IPS-20b (cell line): ENCODE measurements around the gene TLR7.

Experiments
- H3K27ac ChIP-seq: one replicate; pipeline ENCODE4 v1.5.1; 2013; ENCODE audit warnings: low read length
- H3K27me3 ChIP-seq: 2 replicates; pipeline ENCODE4 v1.6.1; 2013; ENCODE audit warnings: mild to moderate bottlenecking, low read length, inconsistent platforms; ENCODE audit not compliant: insufficient read depth
- H3K36me3 ChIP-seq: 2 replicates; pipeline ENCODE4 v1.6.1; 2013; ENCODE audit warnings: low read depth, mild to moderate bottlenecking, inconsistent platforms, low read length, moderate library complexity; ENCODE audit not compliant: insufficient read depth
- H3K4me1 ChIP-seq: 2 replicates; pipeline ENCODE4 v1.6.1; 2013; ENCODE audit warnings: mild to moderate bottlenecking, control low read depth, inconsistent platforms, low read length, moderate library complexity; ENCODE audit not compliant: insufficient read depth
- H3K4me3 ChIP-seq: 2 replicates; pipeline ENCODE4 v1.5.1; 2013; ENCODE audit warnings: mild to moderate bottlenecking, low read length, inconsistent platforms
- H3K9ac ChIP-seq: 2 replicates; pipeline ENCODE4 v1.6.1; 2013; ENCODE audit warnings: low read depth, mild to moderate bottlenecking, inconsistent platforms, low read length, moderate library complexity
- H3K9me3 ChIP-seq: 2 replicates; pipeline ENCODE4 v1.6.1; 2013; ENCODE audit warnings: mild to moderate bottlenecking, low read depth, low read length, inconsistent platforms; ENCODE audit not compliant: insufficient read depth

The TLR7 gene

DNA sequence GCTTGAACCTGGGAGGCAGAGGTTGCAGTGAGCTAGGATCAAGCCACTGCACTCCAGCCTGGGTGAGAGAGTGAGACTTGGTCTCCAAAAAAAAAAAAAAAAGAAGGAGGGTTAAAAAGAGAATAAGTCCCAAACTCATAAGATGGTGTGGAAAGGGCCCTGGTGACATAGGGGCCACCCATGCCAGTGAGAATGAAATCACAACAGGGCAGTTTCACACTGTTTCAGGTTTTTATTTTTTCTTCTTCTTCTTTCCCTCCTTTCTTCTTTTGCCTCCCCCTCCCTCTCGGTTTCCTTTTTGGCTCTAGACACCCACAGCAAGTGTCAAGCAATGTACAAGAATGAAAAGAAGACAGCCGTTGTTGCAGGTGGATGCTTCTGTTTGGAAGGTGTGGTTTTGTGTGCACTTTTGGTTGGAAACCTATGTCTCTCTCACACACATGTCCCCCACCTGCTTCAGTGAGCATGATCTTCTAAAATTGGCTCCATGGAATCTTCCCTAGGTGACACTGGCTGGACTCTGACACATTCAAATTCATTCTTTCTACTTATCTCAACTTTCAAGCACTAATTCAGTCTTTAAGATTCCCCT lies 25.1 kb downstream of the TLR7 start:
- Histone ChIP-seq H3K9ac (no peak overlapping the region), H3K4me3 (no peak overlapping the region), H3K9me3 (no peaks in the 10 kb centered on the region), H3K36me3 (no peaks in the 10 kb centered on the region), H3K27me3 (no peaks in the 10 kb centered on the region), H3K27ac (no peak overlapping the region), H3K4me1 (no peaks in the 10 kb centered on the region)

DNA sequence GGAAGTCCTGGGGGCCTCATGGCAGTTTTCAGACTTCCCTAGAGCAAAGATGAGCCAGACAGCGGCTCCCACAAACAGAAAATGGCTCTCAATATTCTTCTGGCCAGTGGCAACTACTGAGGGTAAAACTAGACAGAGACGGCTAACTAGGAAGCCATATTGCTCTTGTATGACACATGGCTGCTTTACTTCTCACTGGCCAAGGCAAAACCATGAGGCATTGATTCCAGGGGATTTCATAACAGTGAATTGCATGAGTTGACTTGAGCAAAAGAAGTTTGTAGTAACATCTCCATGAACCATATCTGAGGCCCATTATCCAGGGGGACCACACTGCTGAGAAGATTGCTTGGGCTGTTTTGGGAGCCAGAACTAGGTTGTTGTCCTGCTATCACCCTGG lies 25.8 kb downstream of the TLR7 start:
- H3K27me3 ChIP-seq, result no peaks in the 10 kb centered on the region
- H3K4me1 ChIP-seq, result no peaks in the 10 kb centered on the region
- H3K27ac ChIP-seq, result no peak overlapping the region
- no peak overlapping the region for H3K4me3 ChIP-seq
- no peaks in the 10 kb centered on the region for H3K9me3 ChIP-seq
- H3K36me3 ChIP-seq, result no peaks in the 10 kb centered on the region
- H3K9ac ChIP-seq, result no peak overlapping the region

DNA sequence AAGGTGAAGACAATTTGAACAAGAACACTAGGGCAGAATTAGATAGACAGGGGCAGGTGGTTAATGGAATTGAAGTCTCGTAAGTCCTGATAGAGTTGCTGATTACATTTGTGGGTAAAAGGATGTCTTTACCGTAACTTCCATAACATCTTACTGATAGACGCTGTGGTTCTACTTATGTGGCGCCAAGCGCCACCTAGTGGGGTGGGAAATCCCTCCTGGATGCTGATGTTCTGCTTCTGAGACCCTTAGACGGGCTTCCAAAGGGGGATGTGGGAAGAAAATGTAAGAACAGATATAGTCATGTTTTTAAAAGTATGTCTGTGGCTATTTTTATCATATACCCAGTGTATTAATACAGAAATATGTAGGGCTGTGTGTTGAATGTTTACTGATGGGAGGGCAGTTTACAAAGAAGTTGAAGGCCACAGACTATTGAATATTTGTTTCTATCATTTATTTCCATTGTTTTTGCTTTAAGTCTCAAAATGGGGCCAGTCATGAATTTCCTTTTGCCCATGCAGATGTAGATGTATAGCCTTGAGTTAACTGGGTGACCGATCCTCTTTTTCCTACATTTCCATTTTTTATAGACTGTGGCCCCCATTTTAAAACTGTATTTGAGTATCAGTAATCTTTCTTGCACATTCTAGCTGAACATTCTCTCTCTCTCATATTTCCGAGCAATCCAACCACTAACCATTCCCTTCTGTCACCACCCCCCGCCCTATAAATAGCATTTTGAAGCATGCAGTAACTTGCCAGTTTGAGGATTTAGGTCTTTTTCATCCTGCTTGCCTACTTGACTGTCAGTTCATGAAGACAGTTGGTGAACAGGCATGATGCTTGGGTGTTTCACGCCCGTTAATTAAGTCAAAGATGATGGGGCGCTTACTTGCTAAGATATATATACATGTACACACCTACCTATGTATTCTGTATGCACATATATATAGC lies 27.5 kb downstream of the TLR7 start:
- Histone ChIP-seq H3K9me3 (no peaks in the 10 kb centered on the region), H3K27me3 (no peaks in the 10 kb centered on the region), H3K27ac (no peak overlapping the region), H3K4me1 (no peaks in the 10 kb centered on the region), H3K9ac (no peak overlapping the region), H3K36me3 (no peaks in the 10 kb centered on the region), H3K4me3 (no peak overlapping the region)

DNA sequence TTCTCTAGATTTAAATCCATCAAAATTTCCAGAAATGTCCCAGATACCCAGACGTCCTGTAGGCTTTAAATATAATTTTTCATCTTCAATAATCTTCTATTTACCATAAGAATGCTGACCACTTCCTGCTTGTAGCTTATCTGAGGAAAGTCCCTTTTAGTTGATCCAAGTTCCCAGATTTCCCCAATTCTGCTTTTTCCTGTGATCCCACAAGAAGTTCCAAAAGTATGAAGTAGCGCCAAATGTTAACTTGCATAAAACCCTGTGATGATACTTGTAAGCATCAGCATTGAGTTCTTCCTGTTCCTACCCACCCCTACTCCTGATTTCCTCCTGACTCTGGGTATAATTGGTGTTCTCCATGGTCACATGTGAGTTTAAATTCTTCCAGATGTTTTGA lies 29.0 kb downstream of the TLR7 start:
- no peaks in the 10 kb centered on the region for H3K27me3 ChIP-seq
- no peaks in the 10 kb centered on the region; the same call in 1 of the 2 replicates for H3K4me1 ChIP-seq
- no peak overlapping the region for H3K9ac ChIP-seq
- H3K4me3 ChIP-seq, result no peak overlapping the region
- no peak overlapping the region for H3K27ac ChIP-seq
- H3K36me3 ChIP-seq, result no peaks in the 10 kb centered on the region
- H3K9me3 ChIP-seq, result no peaks in the 10 kb centered on the region

DNA sequence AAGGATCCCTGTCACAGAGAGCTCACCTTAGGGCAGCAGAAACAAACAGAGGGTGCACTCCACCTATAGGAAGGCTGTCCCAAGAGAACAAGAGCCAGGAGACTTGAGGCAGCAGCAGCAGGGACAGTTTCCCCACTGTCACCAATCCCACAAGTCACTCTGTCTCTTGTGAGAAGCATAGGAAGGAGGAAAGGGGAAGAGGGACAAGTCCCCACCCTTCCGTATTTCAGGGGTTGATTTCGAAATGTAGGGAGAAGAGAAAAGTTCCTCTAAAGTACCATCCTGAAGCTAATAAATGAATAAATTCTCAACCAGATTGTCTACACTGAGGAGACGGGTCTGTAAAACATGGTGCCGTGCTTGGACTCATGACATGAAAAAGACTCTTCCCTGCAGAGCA lies 30.1 kb downstream of the TLR7 start:
- Histone ChIP-seq H3K36me3 (no peaks in the 10 kb centered on the region), H3K27me3 (no peaks in the 10 kb centered on the region), H3K4me1 (no peaks in the 10 kb centered on the region; the same call in 1 of the 2 replicates), H3K9ac (no peak overlapping the region), H3K27ac (no peak overlapping the region), H3K4me3 (no peak overlapping the region), H3K9me3 (no peaks in the 10 kb centered on the region)

DNA sequence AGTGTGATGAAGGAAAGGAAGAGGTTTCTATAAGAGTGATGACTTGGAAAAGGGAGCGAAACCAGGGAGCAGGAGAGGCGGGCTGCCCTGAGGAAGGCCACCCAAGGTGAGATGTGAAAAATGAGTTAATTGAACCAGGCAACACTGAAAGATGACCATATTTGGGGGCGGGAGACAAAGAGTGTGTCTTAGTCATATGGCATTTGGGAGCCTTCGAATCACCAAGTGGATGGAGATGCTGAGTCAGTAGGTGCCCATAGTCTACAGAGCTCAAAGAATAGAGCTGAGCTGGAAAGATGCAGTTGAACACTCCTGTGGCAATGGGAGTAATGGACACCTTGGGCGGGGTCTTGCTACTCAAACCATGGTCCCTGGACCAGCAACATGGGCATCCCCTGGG lies 31.2 kb downstream of the TLR7 start:
- Histone ChIP-seq H3K4me1 (no peaks in the 10 kb centered on the region; the same call in 1 of the 2 replicates), H3K36me3 (no peaks in the 10 kb centered on the region), H3K4me3 (no peak overlapping the region), H3K9me3 (no peaks in the 10 kb centered on the region), H3K27me3 (no peaks in the 10 kb centered on the region), H3K9ac (no peak overlapping the region), H3K27ac (no peak overlapping the region)

DNA sequence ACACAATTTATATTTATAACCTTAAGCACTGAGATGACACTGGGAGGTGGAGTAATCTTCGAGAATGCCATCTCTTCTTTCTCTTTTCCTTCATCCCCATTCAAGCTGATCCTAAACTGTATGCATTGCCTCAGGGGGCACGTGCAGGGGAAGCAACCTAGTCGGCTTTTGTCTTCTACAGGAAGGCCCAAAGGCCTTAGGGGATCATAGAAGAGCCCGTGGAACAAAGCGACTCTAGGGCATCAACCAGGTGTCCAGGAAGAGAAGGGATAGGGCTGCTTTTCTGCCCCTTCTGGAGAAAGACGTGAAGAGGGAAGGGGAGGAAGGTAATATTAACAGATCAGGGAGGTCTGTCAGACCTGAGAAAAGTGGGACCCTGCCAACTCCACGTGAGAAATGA lies 32.6 kb downstream of the TLR7 start:
- no peak overlapping the region for H3K27ac ChIP-seq
- H3K4me3 ChIP-seq, result no peak overlapping the region
- H3K9me3 ChIP-seq, result no peaks in the 10 kb centered on the region
- H3K36me3 ChIP-seq, result no peaks in the 10 kb centered on the region
- H3K27me3 ChIP-seq, result no peaks in the 10 kb centered on the region
- no peak overlapping the region for H3K9ac ChIP-seq
- no peaks in the 10 kb centered on the region; the same call in 1 of the 2 replicates for H3K4me1 ChIP-seq

DNA sequence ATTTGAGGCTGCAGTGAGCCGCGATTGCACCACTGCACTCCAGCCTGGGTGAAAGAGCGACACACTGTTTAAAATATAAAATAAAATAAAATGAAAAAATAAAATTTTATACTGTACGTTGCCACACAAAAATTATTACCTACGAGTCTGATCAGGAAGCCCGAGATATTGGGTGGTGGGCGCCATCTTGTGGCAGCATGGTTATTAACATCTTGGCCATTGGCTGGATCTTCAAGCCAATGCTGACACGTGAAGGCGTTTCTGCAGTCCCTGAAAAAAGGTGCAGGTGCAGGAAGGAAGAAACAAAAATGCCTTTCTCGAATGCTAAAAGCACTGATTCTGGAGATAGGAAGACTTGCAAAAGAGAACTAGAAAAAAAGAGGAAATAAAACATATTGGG lies 34.6 kb downstream of the TLR7 start:
- no peaks in the 10 kb centered on the region for H3K27me3 ChIP-seq
- H3K36me3 ChIP-seq, result no peaks in the 10 kb centered on the region
- no peak overlapping the region for H3K4me3 ChIP-seq
- no peak overlapping the region for H3K27ac ChIP-seq
- H3K9ac ChIP-seq, result no peak overlapping the region
- H3K9me3 ChIP-seq, result no peaks in the 10 kb centered on the region
- H3K4me1 ChIP-seq, result no peaks in the 10 kb centered on the region; the same call in 1 of the 2 replicates

DNA sequence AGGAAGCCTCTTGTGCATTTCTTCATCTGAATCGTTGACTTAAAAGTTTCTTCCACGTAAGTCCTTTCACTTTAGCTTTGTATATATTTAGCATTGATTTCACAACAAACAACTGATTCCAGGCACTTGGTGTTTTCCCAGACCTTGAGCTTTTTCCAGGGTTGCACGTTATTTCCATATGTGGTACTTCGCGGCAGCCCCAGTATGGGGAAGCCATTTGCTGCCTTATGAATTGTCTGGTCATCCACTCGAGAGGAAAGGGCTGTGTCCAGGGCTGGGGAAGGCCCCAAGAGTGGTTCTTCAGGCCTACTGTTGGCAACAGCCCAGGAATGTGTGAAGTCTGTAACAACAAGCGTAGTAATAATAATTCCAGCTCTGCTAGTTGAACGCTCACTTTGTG lies 36.8 kb downstream of the TLR7 start:
- Histone ChIP-seq H3K4me3 (no peak overlapping the region), H3K4me1 (no peaks in the 10 kb centered on the region; the same call in 1 of the 2 replicates), H3K9ac (no peak overlapping the region), H3K9me3 (no peaks in the 10 kb centered on the region), H3K36me3 (no peaks in the 10 kb centered on the region), H3K27me3 (no peaks in the 10 kb centered on the region), H3K27ac (no peak overlapping the region)

DNA sequence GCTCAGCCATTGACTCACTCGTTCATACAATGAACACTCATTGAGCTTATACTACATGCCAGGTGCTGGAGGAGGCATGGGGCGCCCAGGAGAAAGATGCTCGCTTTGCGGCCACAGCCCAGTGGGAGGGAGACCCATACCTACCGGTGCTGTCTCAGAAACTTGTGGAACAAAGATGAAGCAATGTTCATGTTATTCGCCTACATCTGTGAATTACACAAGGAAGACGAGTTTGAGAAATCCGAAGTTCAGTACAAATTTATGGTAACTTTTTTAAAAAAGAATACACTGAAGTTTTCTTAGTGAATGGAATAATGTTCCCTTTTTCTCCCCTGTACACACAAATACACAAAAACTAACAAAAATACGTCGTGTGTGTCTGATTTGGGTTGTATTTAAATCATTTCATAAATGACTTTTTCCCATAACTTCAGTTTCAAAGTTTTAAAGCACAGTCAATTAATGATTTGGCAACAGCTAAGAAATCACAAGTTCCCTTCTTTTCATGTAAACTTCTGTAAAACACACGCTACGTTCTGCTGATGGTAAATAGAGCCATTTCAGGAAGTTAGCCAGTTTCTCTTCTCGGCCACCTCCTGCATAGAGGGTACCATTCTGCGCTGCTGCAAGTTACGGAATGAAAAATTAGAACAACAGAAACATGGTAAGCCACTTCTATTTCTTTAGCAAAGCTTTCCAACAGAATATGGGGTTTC lies 39.3 kb downstream of the TLR7 start, which contains the start of gene TLR8:
Gene TLR8, plus strand, starts transcription at position 575 of the 716 bp plus-strand sequence. Its CDS starts 87 bp downstream, at position 662.
- H3K27me3 ChIP-seq, result no peaks in the 10 kb centered on the region
- H3K27ac ChIP-seq, result no peak within 1 kb of the TSS
- no peaks in the 10 kb centered on the region for H3K9me3 ChIP-seq
- no peak within 1 kb of the TSS for H3K4me3 ChIP-seq
- no peaks in the 10 kb centered on the region for H3K36me3 ChIP-seq
- H3K4me1 ChIP-seq, result no peaks in the 10 kb centered on the region; the same call in 1 of the 2 replicates
- H3K9ac ChIP-seq, result no peak within 1 kb of the TSS

DNA sequence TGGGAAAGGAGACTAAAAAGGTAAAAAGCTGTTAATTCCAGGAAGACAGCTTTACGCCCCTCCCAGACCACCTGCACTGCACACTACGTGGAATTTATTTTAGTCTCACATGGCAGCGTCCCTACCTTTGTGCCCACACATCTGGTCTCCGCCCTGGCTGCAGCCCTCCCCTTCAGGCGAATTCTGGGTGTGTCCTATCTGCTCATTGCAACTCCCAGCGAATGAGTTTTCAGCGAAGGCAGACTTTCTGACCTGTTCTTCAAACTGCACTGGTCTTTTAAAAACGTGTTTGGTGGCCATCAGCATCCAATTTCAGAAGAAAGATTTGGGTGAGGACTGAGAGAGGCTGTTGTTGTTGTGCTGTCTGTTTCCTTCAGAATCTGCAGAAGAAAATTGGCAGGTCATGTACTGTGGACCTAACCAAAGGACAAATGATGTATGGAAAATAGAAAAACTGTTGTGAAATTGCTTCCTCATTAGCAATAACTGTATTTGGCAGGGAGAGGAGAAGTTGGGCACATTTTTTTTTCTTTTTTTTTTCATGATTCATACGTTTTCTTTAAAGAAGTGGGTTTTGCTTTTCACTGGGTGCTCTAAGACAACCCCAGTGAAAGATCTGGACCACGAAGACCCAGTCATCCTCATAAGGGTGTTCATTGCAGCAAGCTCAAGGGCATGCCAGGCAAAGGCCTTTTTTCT lies 43.7 kb downstream of the TLR7 start:
- no peaks in the 10 kb centered on the region for H3K36me3 ChIP-seq
- H3K4me3 ChIP-seq, result no peak overlapping the region
- H3K9me3 ChIP-seq, result no peaks in the 10 kb centered on the region
- no peaks in the 10 kb centered on the region for H3K27me3 ChIP-seq
- H3K4me1 ChIP-seq, result no peaks in the 10 kb centered on the region
- H3K27ac ChIP-seq, result no peak overlapping the region
- H3K9ac ChIP-seq, result no peak overlapping the region
